CD4-positive, alpha-beta T cell treated with Interleukin-6 for 4 hours (primary cell): ENCODE measurements around the gene F8.
"Not testable (repeated sequence)": the region's sequence is repeated elsewhere in the genome, so short reads cannot be mapped to it uniquely, and the experiment has no call there.

Experiments
- DNase-seq: peaks from one replicate; pipeline ENCODE4 v3.0.0-alpha.2; 2020; ENCODE audit warnings: mixed read lengths

Gene F8

GRCh38 chrX:154980330-154981115 is 42.0 kb downstream of the F8 start:
- peak; percentile 82 for DNase-seq

GRCh38 chrX:154979629-154980028 is 42.9 kb downstream of the F8 start:
- no peak for DNase-seq

DNA sequence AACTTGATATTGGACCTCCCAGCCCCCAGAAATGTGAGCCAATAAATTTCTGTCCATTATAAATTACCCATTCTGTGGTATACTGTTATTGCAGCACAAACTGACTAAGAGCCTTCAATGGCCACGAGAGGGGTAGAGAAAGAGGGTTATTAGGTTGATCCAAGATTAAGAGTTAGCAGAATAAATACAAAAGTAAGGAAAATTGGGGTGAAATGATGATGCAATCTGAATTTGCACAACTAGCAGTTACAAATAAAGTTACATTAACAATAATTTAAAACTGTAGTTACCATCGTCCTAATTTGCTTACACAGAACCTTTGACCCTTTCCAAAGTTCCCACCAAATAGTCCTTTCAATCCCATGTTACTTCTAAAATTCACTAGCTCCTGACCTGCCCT is 54.2 kb downstream of the F8 start:
- DNase-seq: no peak

DNA sequence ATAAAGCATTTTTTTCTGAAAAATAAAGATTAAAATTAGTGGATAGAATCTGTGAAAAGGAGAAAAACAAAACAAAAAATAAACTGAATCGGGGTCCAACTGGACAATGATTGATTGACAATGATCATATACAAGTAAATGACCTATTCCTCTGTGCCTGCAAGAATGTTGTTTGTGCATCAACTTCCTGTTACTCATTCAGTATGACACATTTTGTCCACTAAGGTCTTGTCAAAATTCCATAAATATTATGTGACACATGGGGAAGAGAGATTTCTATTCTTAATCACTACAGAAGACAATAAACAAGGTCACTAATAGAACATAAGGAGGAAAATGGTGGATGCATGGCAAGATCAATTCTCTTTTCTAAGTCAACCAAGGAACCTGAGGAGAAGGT is 54.9 kb downstream of the F8 start:
- DNase-seq: no peak

- DNase-seq: no peak
These were observed 60.6 kb downstream of the F8 start for GRCh38 chrX:154961947-154962346.

- not testable (repeated sequence) for DNase-seq
These were observed 66.7 kb downstream of the F8 start for GRCh38 chrX:154955799-154956198.

DNA sequence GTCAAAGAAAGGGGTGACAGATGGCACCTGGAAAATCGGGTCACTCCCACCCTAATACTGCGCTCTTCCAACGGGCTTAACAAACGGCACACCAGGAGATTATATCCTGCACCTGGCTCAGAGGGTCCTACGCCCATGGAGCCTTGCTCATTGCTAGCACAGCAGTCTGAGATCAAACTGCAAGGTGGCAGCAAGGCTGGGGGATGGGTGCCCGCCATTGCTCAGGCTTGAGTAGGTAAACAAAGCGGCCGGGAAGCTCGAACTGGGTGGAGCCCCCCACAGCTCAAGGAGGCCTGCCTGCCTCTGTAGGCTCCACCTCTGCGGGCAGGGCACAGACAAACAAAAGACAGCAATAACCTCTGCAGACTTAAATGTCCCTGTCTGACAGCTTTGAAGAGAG is 83.3 kb downstream of the F8 start:
- DNase-seq: not testable (repeated sequence)

DNA sequence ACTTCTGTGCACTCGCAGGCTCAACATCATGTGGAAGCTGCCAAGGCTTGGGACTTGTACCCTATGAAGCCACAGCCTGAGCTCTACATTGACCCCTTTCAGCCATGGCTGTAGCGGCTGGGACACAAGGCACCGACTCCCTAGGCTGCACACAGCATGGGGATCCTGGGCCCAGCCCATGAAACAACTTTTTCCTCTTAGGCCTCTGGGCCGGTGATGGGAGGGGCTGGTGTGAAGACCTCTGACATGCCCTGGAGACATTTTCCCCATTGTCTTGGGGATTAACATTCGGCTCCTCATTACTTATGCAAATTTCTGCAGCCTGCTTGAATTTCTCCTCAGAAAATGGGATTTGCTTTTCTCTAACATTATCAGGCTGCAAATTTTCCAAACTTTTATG is 97.8 kb downstream of the F8 start:
- DNase-seq: not testable (repeated sequence)

- peak; percentile 19 for DNase-seq
These were observed 104.5 kb downstream of the F8 start for GRCh38 chrX:154918060-154918483.

DNA sequence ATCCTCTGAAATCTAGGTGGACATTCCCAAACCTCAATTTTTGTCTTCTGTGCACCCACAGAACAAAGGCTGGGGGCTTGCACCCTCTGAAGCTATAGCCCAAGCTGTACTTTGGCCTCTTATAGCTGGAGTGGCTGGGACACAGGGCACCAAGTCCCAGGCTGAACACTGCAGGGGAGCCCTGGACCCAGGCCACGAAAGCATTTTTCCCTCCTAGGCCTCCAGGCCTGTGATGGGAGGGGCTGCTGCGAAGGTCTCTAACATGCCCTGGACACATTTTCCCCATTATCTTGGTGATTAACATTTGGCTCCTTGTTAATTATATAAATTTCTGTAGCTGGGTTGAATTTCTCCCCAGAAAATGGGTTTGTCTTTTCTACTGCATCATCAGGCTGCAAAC is 108.5 kb downstream of the F8 start:
- no peak for DNase-seq

DNA sequence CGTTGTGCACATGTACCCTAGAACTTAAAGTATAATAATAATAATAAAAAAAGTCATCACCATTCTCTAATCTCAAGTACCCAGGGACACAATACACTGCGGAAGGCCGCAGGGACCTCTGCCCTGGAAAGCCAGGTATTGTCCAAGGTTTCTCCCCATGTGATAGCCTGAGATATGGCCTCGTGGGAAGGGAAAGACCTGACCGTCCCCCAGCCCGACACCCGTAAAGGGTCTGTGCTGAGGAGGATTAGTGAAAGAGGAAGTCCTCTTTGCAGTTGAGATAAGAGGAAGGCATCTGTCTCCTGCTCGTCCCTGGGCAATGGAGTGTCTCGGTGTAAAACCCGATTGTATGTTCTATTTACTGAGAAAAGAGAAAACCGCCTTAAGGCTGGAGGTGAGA is 112.0 kb downstream of the F8 start:
- DNase-seq: not testable (repeated sequence)

DNA sequence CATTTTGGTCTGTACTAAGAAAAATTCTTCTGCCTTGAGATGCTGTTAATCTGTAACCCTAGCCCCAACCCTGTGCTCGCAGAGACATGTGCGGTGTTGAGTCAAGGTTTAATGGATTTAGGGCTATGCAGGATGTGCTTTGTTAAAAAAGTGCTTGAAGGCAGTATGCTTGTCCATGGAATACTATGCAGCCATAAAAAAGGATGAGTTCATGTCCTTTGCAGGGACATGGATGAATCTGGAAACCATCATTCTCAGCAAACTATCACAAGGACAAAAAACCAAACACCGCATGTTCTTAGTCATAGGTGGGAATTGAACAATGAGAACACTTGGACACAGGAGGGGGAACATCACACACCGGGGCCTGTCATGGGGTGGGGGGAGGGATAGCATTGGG is 112.5 kb downstream of the F8 start:
- DNase-seq: not testable (repeated sequence)

DNA sequence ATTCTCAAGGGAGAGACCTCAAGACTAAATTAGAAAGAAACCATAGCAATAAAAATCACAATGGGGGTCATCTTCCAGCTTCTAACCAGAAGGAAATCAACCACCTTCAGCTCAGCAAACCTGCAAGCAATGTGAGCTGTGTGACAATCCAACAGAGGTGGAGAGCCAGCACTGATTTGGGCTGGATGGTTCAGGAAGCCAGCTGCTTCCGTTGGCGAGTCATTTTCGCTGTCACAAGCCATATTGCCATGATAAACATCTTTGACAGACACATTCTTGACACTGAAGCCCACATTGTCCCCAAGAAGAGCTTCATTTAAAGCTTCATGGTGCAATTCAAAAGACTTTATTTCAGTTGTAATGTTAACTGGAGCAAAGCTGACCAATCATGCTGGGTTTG is 113.7 kb downstream of the F8 start:
- DNase-seq: no peak

DNA sequence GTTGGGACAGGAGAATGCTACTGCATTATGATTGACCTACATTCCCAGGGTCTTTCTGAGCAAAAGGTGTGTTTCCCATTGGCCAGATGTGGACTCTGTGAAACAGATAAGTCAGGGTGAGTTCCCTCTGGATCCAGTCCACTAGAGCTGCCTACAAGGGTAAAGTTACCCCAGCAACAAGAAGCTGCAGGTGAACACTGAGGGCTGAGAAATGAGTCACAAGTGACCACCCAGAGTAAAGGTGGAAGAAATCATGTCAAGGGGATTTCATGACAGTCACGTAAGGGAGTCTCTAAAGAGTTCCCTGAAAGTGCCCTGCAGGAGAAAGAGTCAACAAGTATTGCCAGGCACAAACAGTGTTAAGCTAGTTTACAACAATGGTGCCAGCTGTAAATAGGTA is 120.1 kb downstream of the F8 start:
- no peak for DNase-seq

DNA sequence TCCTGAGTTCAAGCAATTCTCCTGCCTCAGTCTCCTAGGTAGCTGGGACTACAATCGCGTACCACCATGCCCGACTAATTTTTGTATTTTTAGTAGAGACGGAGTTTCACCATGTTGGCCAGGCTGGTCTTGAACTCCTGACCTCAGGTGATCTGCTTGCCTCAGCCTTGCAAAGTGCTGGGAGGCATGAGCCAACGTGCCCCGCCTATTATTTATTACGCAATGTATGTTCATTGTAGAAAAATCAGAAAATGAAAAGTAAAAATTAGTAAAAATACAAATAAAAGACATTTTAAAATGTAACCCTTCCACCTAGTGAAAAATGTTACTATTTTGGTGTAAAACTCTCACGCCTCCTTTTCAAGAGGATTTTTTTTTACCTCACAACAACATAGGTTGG is 122.2 kb downstream of the F8 start:
- no peak for DNase-seq

DNA sequence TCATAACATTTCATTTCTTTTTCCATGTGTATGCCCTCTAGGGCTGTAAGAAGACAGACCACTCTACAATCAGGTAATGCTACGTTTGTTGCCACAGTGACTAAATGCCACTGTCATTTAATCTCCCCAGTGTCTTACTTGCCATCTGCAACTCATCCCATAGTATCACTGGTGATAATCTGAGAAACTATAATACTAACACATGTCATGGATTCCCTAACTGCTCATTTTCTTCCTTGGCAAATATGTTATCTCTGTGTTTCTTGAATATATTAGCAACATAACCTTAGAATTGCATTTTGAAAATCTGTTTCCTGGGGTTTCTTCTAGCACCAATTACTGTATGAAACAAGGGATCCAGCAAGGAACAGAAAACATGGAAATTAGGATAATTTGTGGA is 130.2 kb downstream of the F8 start:
- no peak for DNase-seq

DNA sequence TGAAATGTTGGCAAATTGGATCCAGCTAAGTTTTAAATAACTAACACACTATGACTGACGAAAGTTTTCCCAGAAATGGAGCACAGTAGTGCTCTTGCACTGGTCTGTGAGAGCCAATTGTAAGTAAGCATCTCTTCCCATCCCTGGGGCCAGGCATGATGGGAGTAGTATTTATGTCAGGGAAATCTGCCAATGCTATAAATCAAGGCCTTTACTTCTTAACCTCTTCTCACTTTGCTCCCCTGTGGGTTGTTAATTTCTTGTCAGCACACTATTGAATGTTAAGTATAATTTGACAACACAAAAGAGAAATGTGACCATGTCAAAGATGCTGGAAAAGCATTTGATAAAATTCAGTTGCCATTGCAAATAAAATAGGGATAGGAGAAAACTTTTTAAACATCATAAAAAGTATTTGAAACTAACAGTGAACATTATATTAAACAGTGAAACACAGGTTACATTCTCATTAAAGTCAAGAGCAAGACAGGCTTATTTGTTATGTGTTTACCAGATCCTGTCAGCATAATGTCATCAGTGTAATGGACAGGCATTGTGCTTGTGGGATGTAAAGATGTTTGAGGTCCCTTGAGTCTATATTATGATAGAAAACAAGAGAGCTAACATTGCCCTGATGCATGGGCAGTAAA is 131.4 kb downstream of the F8 start:
- no peak for DNase-seq

DNA sequence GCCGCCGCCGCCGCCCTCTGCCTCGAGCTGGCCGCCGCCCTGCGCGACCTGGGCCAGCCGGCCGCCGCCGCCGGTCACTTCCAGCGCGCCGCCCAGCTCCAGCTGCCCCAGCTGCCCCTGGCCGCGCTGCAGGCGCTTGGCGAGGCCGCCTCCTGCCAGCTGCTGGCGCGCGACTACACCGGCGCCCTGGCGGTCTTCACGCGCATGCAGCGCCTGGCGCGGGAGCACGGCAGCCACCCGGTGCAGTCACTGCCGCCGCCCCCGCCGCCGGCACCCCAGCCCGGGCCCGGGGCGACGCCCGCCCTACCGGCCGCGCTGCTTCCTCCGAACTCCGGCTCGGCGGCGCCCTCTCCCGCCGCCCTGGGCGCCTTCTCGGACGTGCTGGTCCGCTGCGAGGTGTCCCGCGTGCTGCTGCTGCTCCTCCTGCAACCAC is 135.7 kb downstream of the F8 start:
- DNase-seq: not testable (repeated sequence)

- not testable (repeated sequence) for DNase-seq
These were observed 136.3 kb downstream of the F8 start, which contains the start of gene F8A1 for GRCh38 chrX:154886069-154886788. Gene F8A1, plus strand, starts transcription at chrX:154886355. Its CDS starts 20 bp downstream, at chrX:154886375.

GRCh38 chrX:154885549-154885948 is 137.0 kb downstream of the F8 start:
- DNase-seq: not testable (repeated sequence)

DNA sequence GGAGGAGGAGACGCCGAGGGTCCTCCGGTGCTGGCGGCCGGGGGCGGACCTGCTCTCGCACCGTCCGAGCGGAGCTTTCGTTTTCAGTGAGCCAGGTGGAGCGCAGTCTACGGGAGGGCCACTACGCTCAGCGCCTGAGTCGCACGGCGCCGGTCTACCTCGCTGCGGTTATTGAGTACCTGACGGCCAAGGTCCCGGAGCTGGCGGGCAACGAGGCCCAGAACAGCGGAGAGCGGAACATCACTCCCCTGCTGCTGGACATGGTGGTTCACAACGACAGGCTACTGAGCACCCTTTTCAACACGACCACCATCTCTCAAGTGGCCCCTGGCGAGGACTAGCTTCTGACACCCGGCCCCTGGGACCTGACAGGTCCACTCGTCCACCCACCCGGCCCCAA is 137.5 kb downstream of the F8 start:
- DNase-seq: not testable (repeated sequence)

GRCh38 chrX:154884069-154884468 is 138.5 kb downstream of the F8 start:
- not testable (repeated sequence) for DNase-seq

- DNase-seq: no peak
These were observed 149.2 kb downstream of the F8 start for GRCh38 chrX:154873329-154873728.

DNA sequence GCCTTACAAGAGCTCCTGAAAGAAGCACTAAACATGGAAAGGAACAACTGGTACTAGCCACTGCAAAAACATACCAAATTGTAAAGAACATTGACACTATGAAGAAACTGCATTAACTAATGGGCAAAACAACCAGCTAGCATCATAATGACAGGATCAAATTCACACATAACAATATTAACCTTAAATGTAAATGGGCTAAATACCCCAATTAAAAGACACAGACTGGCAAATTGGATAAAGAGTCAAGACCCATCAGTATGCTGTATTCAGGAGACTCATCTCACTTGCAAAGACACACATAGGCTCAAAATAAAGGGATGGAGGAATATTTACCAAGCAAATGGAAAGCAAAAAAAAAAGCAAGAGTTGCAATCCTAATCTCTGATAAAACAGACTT is 154.0 kb downstream of the F8 start:
- not testable (repeated sequence) for DNase-seq
